CD4-positive, alpha-beta T cell treated with Interleukin-12 subunit alpha and Interleukin-12 subunit beta, for 1 hour (primary cell): ENCODE results near the gene PCDHA10.
"Not testable (repeated sequence)": the region's sequence is repeated elsewhere in the genome, so short reads cannot be mapped to it uniquely, and the experiment has no call there.

Experiments used
- DNase-seq: peaks from one replicate; pipeline ENCODE4 v3.0.0-alpha.2; 2020

PCDHA10 gene

GRCh38 chr5:140855772-140856674, at the start of gene PCDHA10:
PCDHA10 (plus strand) TSS chr5:140855897; CDS start chr5:140856049, 152 bp downstream.
- DNase-seq = no peak

GRCh38 chr5:140806834-140807775, 48.6 kb upstream of the PCDHA10 start, which contains the start of gene PCDHA4:
PCDHA4 (plus strand) TSS chr5:140807068.
- DNase-seq = no peak

GRCh38 chr5:140808241-140808888, 47.3 kb upstream of the PCDHA10 start:
- not testable (repeated sequence) for DNase-seq

GRCh38 chr5:140808889-140809291, 46.8 kb upstream of the PCDHA10 start:
- no peak for DNase-seq

- DNase-seq = no peak
These were observed 34.1 kb upstream of the PCDHA10 start, which contains the start of gene PCDHA5 for GRCh38 chr5:140821375-140822280. PCDHA5 (plus strand) TSS chr5:140821613.

- no peak for DNase-seq
These were observed 33.4 kb upstream of the PCDHA10 start for GRCh38 chr5:140822281-140822629.

GRCh38 chr5:140822969-140823368, 32.7 kb upstream of the PCDHA10 start:
- DNase-seq = not testable (repeated sequence)

GRCh38 chr5:140823475-140823874, 32.2 kb upstream of the PCDHA10 start:
- DNase-seq = no peak

GRCh38 chr5:140827704-140828361, 27.9 kb upstream of the PCDHA10 start, which contains the start of gene PCDHA6:
PCDHA6 (plus strand) TSS chr5:140827960; CDS start chr5:140828092, 132 bp downstream.
- no peak for DNase-seq

- no peak for DNase-seq
These were observed 27.3 kb upstream of the PCDHA10 start for GRCh38 chr5:140828362-140828737.

GRCh38 chr5:140829511-140830501, 25.9 kb upstream of the PCDHA10 start:
- DNase-seq = not testable (repeated sequence)

GRCh38 chr5:140833993-140834392, 21.7 kb upstream of the PCDHA10 start, which contains the start of gene PCDHA7:
PCDHA7 (plus strand) TSS chr5:140834269; CDS start chr5:140834384, 115 bp downstream.
- no peak for DNase-seq

- not testable (repeated sequence) for DNase-seq
These were observed 21.2 kb upstream of the PCDHA10 start for GRCh38 chr5:140834439-140835008.

- no peak for DNase-seq
These were observed 19.8 kb upstream of the PCDHA10 start for GRCh38 chr5:140835622-140836510.

- DNase-seq = peak; percentile 6
These were observed 14.4 kb upstream of the PCDHA10 start, which contains the start of gene PCDHA8 for GRCh38 chr5:140840978-140841962. PCDHA8 (plus strand) TSS chr5:140841187; CDS start chr5:140841322, 135 bp downstream.
